ENCODE data around the gene ATG7. TPM values are rescaled to one million over a fixed set of nuclear protein-coding genes. Genes with fewer than 3 reads are reported as not detected.

ATG7 gene
- total RNA-seq, 1 donor from 2014 or later: 48.5 TPM

- intact Hi-C loops (cut with DNase I): no loop called here
- Histone ChIP-seq H3K4me3 (no peak overlapping the region), H3K36me3 (no peaks in the 10 kb centered on the region), H3K9me3 (no peaks in the 10 kb centered on the region), H3K27ac (no peak overlapping the region), H3K4me1 (peaks cover 0 to 19% of the 10 kb centered on the region in 2 donors), H3K27me3 (no peaks in the 10 kb centered on the region)
- no peak for TF ChIP-seq CTCF (IDR thresholded peaks at IDR 0.05)
- no peak for DNase-seq (ENCODE audit: low spot score in 2 of 2)
These were observed 275.3 kb downstream of the ATG7 start for GRCh38 chr3:11547498-11547897.

GRCh38 chr3:11548721-11549131, 276.5 kb downstream of the ATG7 start:
- H3K4me3 ChIP-seq: no peak overlapping the region
- H3K27me3 ChIP-seq: no peaks in the 10 kb centered on the region
- H3K27ac ChIP-seq: peak overlapping the region in 1 of 2 donors; percentile 6
- H3K9me3 ChIP-seq: no peaks in the 10 kb centered on the region
- no peak for TF ChIP-seq CTCF (IDR thresholded peaks at IDR 0.05)
- DNase-seq (ENCODE audit: low spot score in 2 of 2): peak in 1 of 2 donors; percentile 62
- H3K36me3 ChIP-seq: no peaks in the 10 kb centered on the region
- intact Hi-C loops (cut with DNase I): no loop called here
- peaks cover 4 to 20% of the 10 kb centered on the region in 2 donors for H3K4me1 ChIP-seq

- Histone ChIP-seq H3K27ac (peak overlapping the region in 1 of 2 donors; percentile 9), H3K4me1 (peaks cover 6 to 19% of the 10 kb centered on the region in 2 donors), H3K36me3 (no peaks in the 10 kb centered on the region), H3K4me3 (no peak overlapping the region), H3K9me3 (no peaks in the 10 kb centered on the region), H3K27me3 (no peaks in the 10 kb centered on the region)
- no peak for DNase-seq (ENCODE audit: low spot score in 2 of 2)
- intact Hi-C loops (cut with DNase I): loop anchor here (5.0 kb wide), 1 partner anchor 32 kb away; no protein-coding TSS in a partner anchor
- TF ChIP-seq CTCF (IDR thresholded peaks at IDR 0.05): no peak
These were observed 277.5 kb downstream of the ATG7 start for GRCh38 chr3:11549580-11550140.

GRCh38 chr3:11551036-11551435, 278.8 kb downstream of the ATG7 start:
- H3K4me3 ChIP-seq: no peak overlapping the region
- H3K36me3 ChIP-seq: no peaks in the 10 kb centered on the region
- no peaks in the 10 kb centered on the region for H3K9me3 ChIP-seq
- no peak for TF ChIP-seq CTCF (IDR thresholded peaks at IDR 0.05)
- H3K27me3 ChIP-seq: no peaks in the 10 kb centered on the region
- intact Hi-C loops (cut with DNase I): loop anchor here (5.0 kb wide), 1 partner anchor 34 kb away; no protein-coding TSS in a partner anchor
- H3K27ac ChIP-seq: peak overlapping the region; percentile 8 to 14
- no peak for DNase-seq (ENCODE audit: low spot score in 2 of 2)
- H3K4me1 ChIP-seq: peaks cover 18 to 24% of the 10 kb centered on the region in 2 donors

- H3K4me1 ChIP-seq: peaks cover 25 to 40% of the 10 kb centered on the region in 2 donors
These were observed 280.4 kb downstream of the ATG7 start for GRCh38 chr3:11552289-11553264.

More at GRCh38 chr3:11552289-11553264, 280.4 kb downstream of the ATG7 start:
- Histone ChIP-seq H3K27me3 (no peaks in the 10 kb centered on the region), H3K36me3 (no peaks in the 10 kb centered on the region), H3K27ac (peak overlapping the region; percentile 71 to 90), H3K4me3 (no peak overlapping the region), H3K9me3 (no peaks in the 10 kb centered on the region)
- no peak for DNase-seq (ENCODE audit: low spot score in 2 of 2)
- intact Hi-C loops (cut with DNase I): loop anchor here (5.0 kb wide), 1 partner anchor 35 kb away; no protein-coding TSS in a partner anchor
- TF ChIP-seq CTCF (IDR thresholded peaks at IDR 0.05): no peak

Measured in ascending aorta (tissue), 2 donors.